Lower lobe of right lung (tissue), 2 donors: ENCODE results near the gene POLR2H. TPM values are rescaled to one million over a fixed set of nuclear protein-coding genes. Genes with fewer than 3 reads are reported as not detected.
A peak's percentile ranks its signal among the peaks of the same experiment; 100 is the strongest.

ENCODE experiments used
- ATAC-seq, 2 donors: fragments of 200-7000 bp; cut with Tn5 transposase; one replicate each; pipeline ENCODE4 v1.9.1; 2020 to 2022; ENCODE audit warnings: mild to moderate bottlenecking in 2 of 2, moderate library complexity in 2 of 2
- DNase-seq: peaks from one replicate; pipeline ENCODE4 v3.0.0-alpha.2; 2020
- H3K27ac ChIP-seq: fragments of 200-600 bp; one replicate; pipeline ENCODE4 v1.8.0; 2022
- H3K27me3 ChIP-seq: fragments of 200-600 bp; one replicate; pipeline ENCODE4 v1.8.0; 2022; ENCODE audit warnings: low read depth
- H3K36me3 ChIP-seq: fragments of 200-600 bp; one replicate; pipeline ENCODE4 v1.8.0; 2022; ENCODE audit warnings: mild to moderate bottlenecking
- H3K4me1 ChIP-seq: fragments of 200-600 bp; one replicate; pipeline ENCODE4 v1.8.0; 2022
- H3K4me3 ChIP-seq: fragments of 200-600 bp; one replicate; pipeline ENCODE4 v1.8.0; 2022; ENCODE audit warnings: mild to moderate bottlenecking
- H3K9me3 ChIP-seq: fragments of 200-600 bp; one replicate; pipeline ENCODE4 v1.8.0; 2022
- intact Hi-C: fragments of 100-400 bp; cut with DNase I; formaldehyde crosslinking; loops from one replicate; pipeline ENCODE4 v1.11.0; 2022
- total RNA-seq: library from RNA; stranded (reverse); fragmentation: NEBNext Ultra II Directional; extraction: Animal tissue kit (Norgen Biotek cat#: 25700); gene quantifications from one replicate; pipeline ENCODE4 v1.2.1, GENCODE V29; 2021
- TF ChIP-seq, protein P1 (sequence below): fragments of 200-600 bp; IDR thresholded peaks from one replicate; pipeline ENCODE4 v1.8.0; 2022; ENCODE audit warnings: antibody characterized with exemption, mild to moderate bottlenecking
- donor health status: DM: no; HTN: yes; CAD: no; lungs with severe emphysema.

The POLR2H gene
- total RNA-seq, 1 donor from 2014 or later = 53.3 TPM

GRCh38 chr3:184345317-184346144, 16.0 kb upstream of the POLR2H start:
- Histone ChIP-seq H3K4me3 (no peak overlapping the region), H3K27me3 (no peaks in the 10 kb centered on the region), H3K36me3 (peaks cover 33% of the 10 kb centered on the region), H3K4me1 (peaks cover 8% of the 10 kb centered on the region), H3K9me3 (no peaks in the 10 kb centered on the region), H3K27ac (no peak overlapping the region)
- intact Hi-C loops = no loop called here
- TF ChIP-seq, protein P1, sequence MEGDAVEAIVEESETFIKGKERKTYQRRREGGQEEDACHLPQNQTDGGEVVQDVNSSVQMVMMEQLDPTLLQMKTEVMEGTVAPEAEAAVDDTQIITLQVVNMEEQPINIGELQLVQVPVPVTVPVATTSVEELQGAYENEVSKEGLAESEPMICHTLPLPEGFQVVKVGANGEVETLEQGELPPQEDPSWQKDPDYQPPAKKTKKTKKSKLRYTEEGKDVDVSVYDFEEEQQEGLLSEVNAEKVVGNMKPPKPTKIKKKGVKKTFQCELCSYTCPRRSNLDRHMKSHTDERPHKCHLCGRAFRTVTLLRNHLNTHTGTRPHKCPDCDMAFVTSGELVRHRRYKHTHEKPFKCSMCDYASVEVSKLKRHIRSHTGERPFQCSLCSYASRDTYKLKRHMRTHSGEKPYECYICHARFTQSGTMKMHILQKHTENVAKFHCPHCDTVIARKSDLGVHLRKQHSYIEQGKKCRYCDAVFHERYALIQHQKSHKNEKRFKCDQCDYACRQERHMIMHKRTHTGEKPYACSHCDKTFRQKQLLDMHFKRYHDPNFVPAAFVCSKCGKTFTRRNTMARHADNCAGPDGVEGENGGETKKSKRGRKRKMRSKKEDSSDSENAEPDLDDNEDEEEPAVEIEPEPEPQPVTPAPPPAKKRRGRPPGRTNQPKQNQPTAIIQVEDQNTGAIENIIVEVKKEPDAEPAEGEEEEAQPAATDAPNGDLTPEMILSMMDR = peak; percentile 32
- peak; percentile 74 for DNase-seq
- peak; percentile 70 to 82 for ATAC-seq

DNA sequence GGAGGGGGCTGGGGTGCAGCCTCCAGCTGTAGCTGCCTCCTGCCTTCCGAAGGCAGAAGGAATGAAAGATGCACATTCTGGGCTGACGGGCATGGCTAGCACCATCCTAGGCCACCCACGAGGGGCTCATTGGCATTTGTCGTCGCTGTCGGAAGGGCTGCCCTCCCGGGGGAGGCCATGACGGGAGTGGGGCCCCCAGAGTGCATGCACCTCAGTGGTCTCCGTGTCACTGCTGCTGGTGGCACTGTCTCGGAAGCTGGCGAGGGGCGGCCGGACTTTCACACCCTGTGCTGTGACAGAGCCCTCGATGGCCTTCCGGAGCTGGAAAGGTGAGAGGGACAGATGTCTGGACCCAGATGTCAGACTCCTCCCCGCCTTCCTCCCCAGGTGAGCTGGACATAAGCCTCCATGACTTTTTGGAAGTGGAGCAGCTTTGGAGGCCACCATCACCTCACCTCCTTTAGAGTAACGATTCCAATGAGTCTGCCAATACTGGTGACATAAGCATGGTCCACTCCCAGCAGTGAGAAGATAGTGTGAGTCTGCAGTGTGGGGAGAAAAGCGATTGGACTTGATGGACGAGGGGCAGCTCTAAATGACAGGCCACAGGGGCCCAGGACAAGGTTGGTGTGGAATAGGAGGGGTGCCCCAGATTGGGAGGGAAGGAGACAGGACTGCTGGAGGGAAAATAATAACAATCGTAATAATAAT, 14.9 kb upstream of the POLR2H start:
- TF ChIP-seq, protein P1 = no peak
- Histone ChIP-seq H3K36me3 (peaks cover 30% of the 10 kb centered on the region), H3K4me3 (no peak overlapping the region), H3K4me1 (peaks cover 8% of the 10 kb centered on the region), H3K9me3 (no peaks in the 10 kb centered on the region), H3K27me3 (no peaks in the 10 kb centered on the region), H3K27ac (no peak overlapping the region)
- intact Hi-C loops = no loop called here
- no peak for DNase-seq
- ATAC-seq = no peak

DNA sequence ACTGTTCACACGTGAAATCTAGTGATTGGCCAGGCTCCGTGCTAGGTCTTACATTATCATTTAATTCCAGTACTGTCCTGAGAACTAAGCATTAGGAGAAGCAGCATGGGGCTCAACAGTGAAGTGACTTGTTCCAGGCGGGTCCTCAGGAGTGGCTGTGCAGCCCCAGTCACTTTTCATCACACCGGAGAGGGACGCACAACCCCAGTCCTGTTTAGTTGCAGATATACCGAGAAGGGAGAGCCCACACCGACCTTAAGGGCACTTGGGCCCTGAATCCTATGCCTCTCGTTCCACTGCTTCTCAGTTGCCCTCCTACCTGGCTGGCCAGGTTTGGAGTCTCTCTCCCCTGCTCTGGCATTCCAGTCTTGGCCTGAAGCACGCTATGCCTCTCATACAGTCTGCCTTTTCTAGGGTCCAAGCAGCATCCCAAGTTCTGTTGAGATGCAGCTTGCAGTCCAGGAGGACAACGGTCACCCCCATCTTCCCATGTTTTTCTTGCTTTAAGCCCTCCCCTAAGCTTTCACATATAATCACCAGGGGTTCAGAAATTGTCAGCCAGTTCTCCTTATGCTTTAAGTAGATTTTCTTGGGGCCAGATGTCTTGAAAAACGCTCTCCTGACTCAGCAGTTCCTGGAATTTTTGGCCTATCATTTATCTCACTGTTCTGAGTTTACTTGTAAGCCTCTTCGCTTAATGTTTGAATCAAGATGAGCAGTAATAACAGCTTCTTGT, 14.0 kb upstream of the POLR2H start:
- no peak overlapping the region for H3K27ac ChIP-seq
- H3K4me1 ChIP-seq = peaks cover 8% of the 10 kb centered on the region
- peaks cover 21% of the 10 kb centered on the region for H3K36me3 ChIP-seq
- intact Hi-C loops = no loop called here
- TF ChIP-seq, protein P1 = no peak
- no peak overlapping the region for H3K4me3 ChIP-seq
- no peak for ATAC-seq
- DNase-seq = no peak
- no peaks in the 10 kb centered on the region for H3K27me3 ChIP-seq
- no peaks in the 10 kb centered on the region for H3K9me3 ChIP-seq

GRCh38 chr3:184348057-184348382, 13.5 kb upstream of the POLR2H start:
- no peak for ATAC-seq
- no peak for DNase-seq
- Histone ChIP-seq H3K4me1 (peaks cover 8% of the 10 kb centered on the region), H3K27me3 (no peaks in the 10 kb centered on the region), H3K9me3 (no peaks in the 10 kb centered on the region), H3K4me3 (no peak overlapping the region), H3K36me3 (peaks cover 16% of the 10 kb centered on the region), H3K27ac (no peak overlapping the region)
- TF ChIP-seq, protein P1 = no peak
- intact Hi-C loops = no loop called here

DNA sequence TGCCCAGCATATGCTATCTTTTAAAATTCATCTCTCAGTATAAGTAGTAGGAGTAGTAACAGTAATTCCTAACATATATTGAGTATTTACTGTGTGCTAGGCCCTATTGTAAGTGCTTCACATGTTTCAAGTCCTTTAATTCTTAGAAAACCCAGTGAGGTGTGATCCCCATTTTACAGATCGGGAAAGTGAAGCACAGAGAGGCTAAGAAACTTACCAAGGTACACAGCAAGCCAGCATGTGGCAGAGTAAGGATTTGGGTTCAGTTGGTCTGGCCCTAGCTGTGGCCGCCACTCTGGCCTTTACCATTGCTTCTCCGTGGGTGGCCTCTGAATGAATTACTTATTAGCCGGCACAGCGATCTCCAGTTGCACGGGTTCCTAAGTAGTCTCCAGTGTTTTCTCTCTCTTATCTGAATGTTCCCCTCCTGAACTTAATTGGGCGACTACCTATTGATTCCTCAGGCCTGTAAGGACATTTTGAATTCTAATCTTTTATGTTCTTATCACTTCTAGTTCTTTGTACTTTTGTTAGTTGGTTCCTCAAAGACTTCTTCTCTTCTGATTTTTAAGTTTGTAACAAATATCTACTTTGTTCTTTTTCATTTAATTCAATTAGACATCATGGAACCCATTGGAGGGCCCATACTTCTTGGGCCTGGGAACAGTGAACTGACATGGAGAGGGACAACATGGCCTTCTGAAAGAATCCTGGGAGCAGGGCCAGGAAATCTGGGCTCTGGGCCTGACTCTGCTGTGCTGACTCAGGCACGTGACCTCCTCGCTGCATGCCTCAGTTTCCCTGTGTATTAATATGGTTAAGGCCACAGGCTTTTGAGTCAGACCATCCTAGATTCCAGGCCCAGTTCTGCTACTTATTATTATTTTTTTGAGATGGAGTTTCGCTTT, 11.7 kb upstream of the POLR2H start:
- intact Hi-C loops = no loop called here

More for the DNA sequence above, 11.7 kb upstream of the POLR2H start:
- Histone ChIP-seq H3K36me3 (peaks cover 2% of the 10 kb centered on the region), H3K4me1 (peaks cover 8% of the 10 kb centered on the region), H3K27ac (no peak overlapping the region), H3K9me3 (no peaks in the 10 kb centered on the region), H3K4me3 (no peak overlapping the region), H3K27me3 (no peaks in the 10 kb centered on the region)
- ATAC-seq (no peak), DNase-seq (no peak)
- TF ChIP-seq, protein P1 = no peak
